Body of pancreas (tissue), 4 donors: Measurements from ENCODE around the gene THEM5. TPM values are rescaled to one million over a fixed set of nuclear protein-coding genes. Genes with fewer than 3 reads are reported as not detected.

Experiments used
- ATAC-seq: fragments of 150-250 bp; one replicate; pipeline ENCODE4 v1.9.1; 2016
- DNase-seq, 4 donors: peaks; one replicate each; pipeline ENCODE4 v3.0.0-alpha.2; 2019
- H3K27ac ChIP-seq, 4 donors: fragments of 200-600 bp; sonication (generic); 1 replicate in 3 of 4; 2 replicates in 1 of 4; pipeline versions ENCODE4 v1.5.1 to v1.6.1; 2016 to 2019; ENCODE audit warnings: mild to moderate bottlenecking in 1 of 4, mixed read lengths in 1 of 4, moderate library complexity in 1 of 4
- H3K27me3 ChIP-seq, 2 donors: fragments of 200-600 bp; sonication (generic); one replicate each; pipeline ENCODE4 v1.6.0; 2016; ENCODE audit warnings: mild to moderate bottlenecking in 1 of 2
- H3K36me3 ChIP-seq, 2 donors: fragments of 200-600 bp; sonication (generic); replicated peaks in 1 of 2; 2 replicates each; pipeline ENCODE4 v1.5.1; 2016; ENCODE audit warnings: low read depth in 2 of 2; ENCODE audit not compliant: insufficient read depth in 1 of 2
- H3K4me1 ChIP-seq: fragments of 200-600 bp; sonication (generic); one replicate; pipeline ENCODE4 v1.6.0; 2016
- H3K4me3 ChIP-seq, 2 donors: fragments of 200-600 bp; sonication (generic); 1 replicate in 1 of 2; 2 replicates in 1 of 2; pipeline ENCODE4 v1.5.1; 2016 to 2019
- H3K9me3 ChIP-seq, 3 donors: fragments of 200-600 bp; sonication (generic); 1 replicate in 2 of 3; 2 replicates in 1 of 3; pipeline ENCODE4 v1.5.1; 2016
- POLR2A ChIP-seq, 3 donors: fragments of 450-650 bp; IDR thresholded peaks; one replicate each; pipeline ENCODE4 v1.6.1; 2016; ENCODE audit warnings: antibody characterized with exemption in 3 of 3, mild to moderate bottlenecking in 2 of 3
- WGBS, 2 donors: methylation state at CpG; one replicate each; pipeline ENCODE4 v1.1.5; 2017; 5-methylcytosine and 5-hydroxymethylcytosine counted together
- intact Hi-C: fragments of 100-400 bp; cut with DNase I; formaldehyde crosslinking; loops from one replicate; pipeline ENCODE4 v1.15.1; 2023
- total RNA-seq, 2 donors: library from RNA; depleted of rRNA; stranded (reverse); fragments of >200 nt; gene quantifications; one replicate each; pipeline ENCODE4 v1.1.0, GENCODE V29; 2016
- TF ChIP-seq, protein P1 (sequence below), 7 experiments: fragments of 450-650 bp in 4 of 7; fragments of 200-600 bp in 3 of 7; sonication (generic) in 3 of 7; IDR thresholded peaks; one replicate each; pipeline ENCODE4 v1.5.1; 2016 to 2019; ENCODE audit warnings: antibody characterized with exemption in 7 of 7

The THEM5 gene
- total RNA-seq, 2 donors from 2014 or later: not detected

GRCh38 chr1:151825751-151826660, 27.5 kb downstream of the THEM5 start:
- Histone ChIP-seq H3K27ac (no peak overlapping the region), H3K4me3 (no peak overlapping the region), H3K27me3 (no peaks in the 10 kb centered on the region), H3K4me1 (peaks cover 67% of the 10 kb centered on the region), H3K9me3 (no peaks in the 10 kb centered on the region), H3K36me3 (peaks cover 4 to 5% of the 10 kb centered on the region in 2 donors)
- ATAC-seq (no peak), DNase-seq (no peak)
- intact Hi-C loops: loop anchor here (2.0 kb wide), 1 partner anchor 21 kb away; the partner anchor contains the start of gene LINGO4
- TF ChIP-seq, protein P1, sequence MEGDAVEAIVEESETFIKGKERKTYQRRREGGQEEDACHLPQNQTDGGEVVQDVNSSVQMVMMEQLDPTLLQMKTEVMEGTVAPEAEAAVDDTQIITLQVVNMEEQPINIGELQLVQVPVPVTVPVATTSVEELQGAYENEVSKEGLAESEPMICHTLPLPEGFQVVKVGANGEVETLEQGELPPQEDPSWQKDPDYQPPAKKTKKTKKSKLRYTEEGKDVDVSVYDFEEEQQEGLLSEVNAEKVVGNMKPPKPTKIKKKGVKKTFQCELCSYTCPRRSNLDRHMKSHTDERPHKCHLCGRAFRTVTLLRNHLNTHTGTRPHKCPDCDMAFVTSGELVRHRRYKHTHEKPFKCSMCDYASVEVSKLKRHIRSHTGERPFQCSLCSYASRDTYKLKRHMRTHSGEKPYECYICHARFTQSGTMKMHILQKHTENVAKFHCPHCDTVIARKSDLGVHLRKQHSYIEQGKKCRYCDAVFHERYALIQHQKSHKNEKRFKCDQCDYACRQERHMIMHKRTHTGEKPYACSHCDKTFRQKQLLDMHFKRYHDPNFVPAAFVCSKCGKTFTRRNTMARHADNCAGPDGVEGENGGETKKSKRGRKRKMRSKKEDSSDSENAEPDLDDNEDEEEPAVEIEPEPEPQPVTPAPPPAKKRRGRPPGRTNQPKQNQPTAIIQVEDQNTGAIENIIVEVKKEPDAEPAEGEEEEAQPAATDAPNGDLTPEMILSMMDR (IDR thresholded peaks at IDR 0.05): no peak
- no peak for TF ChIP-seq POLR2A (IDR thresholded peaks at IDR 0.05)
- 56 to 64% methylated on average over 13 to 21 of the region's 21 CpGs for WGBS, 2 donors

- TF ChIP-seq, protein P1 (IDR thresholded peaks at IDR 0.05): no peak
- no peak for TF ChIP-seq POLR2A (IDR thresholded peaks at IDR 0.05)
- Histone ChIP-seq H3K9me3 (no peaks in the 10 kb centered on the region), H3K36me3 (peaks cover 4 to 5% of the 10 kb centered on the region in 2 donors), H3K27me3 (no peaks in the 10 kb centered on the region), H3K27ac (no peak overlapping the region), H3K4me1 (peaks cover 73% of the 10 kb centered on the region), H3K4me3 (no peak overlapping the region)
- intact Hi-C loops: loop anchor here (2.0 kb wide), 1 partner anchor 20 kb away; the partner anchor contains the start of gene LINGO4
- ATAC-seq: no peak
- 74 to 80% methylated on average over 6 to 9 of the region's 9 CpGs for WGBS, 2 donors
- DNase-seq: no peak
These were observed 28.3 kb downstream of the THEM5 start for GRCh38 chr1:151825204-151825603.

- H3K27me3 ChIP-seq: no peaks in the 10 kb centered on the region
- H3K9me3 ChIP-seq: no peaks in the 10 kb centered on the region
- intact Hi-C loops: no loop called here
- no peak for ATAC-seq
- TF ChIP-seq, protein P1 (IDR thresholded peaks at IDR 0.05): no peak
- no peak for TF ChIP-seq POLR2A (IDR thresholded peaks at IDR 0.05)
- no peak overlapping the region for H3K4me3 ChIP-seq
- H3K36me3 ChIP-seq: peaks cover under 1 to 3% of the 10 kb centered on the region in 2 donors
- DNase-seq: no peak
- H3K4me1 ChIP-seq: peaks cover 63% of the 10 kb centered on the region
- H3K27ac ChIP-seq: no peak overlapping the region
- WGBS, 2 donors: 71 to 84% methylated on average over 5 to 8 of the region's 8 CpGs
These were observed 30.3 kb downstream of the THEM5 start for GRCh38 chr1:151823175-151823574.

- Histone ChIP-seq H3K4me1 (peaks cover 56% of the 10 kb centered on the region), H3K27me3 (no peaks in the 10 kb centered on the region), H3K36me3 (peaks cover 0 to 3% of the 10 kb centered on the region in 2 donors), H3K9me3 (no peaks in the 10 kb centered on the region), H3K4me3 (no peak overlapping the region), H3K27ac (no peak overlapping the region)
- TF ChIP-seq, protein P1 (IDR thresholded peaks at IDR 0.05): no peak
- TF ChIP-seq POLR2A (IDR thresholded peaks at IDR 0.05): no peak
- ATAC-seq (no peak), DNase-seq (no peak)
- 61 to 72% methylated on average over 7 of the region's 7 CpGs for WGBS, 2 donors
- intact Hi-C loops: no loop called here
These were observed 31.1 kb downstream of the THEM5 start for GRCh38 chr1:151822404-151822803.
